Purkinje cell (primary cell): ENCODE measurements around the gene SMKR1. TPM values are rescaled to one million over a fixed set of nuclear protein-coding genes. Genes with fewer than 3 reads are reported as not detected.

Experiments
- polyA plus RNA-seq: library from polyadenylated mRNA; unstranded; fragments of >200 nt; fragmentation: Nextera tagmentation; gene quantifications from 2 replicates; pipeline ENCODE4 v1.2.1, GENCODE V29; 2014

The SMKR1 gene
- 4.8 and 5.9 TPM in 2 replicates for polyA plus RNA-seq

GRCh38 chr7:129501760-129502707 is at the start of gene SMKR1:
SMKR1 (plus strand) TSS chr7:129502531; CDS start chr7:129502825, 294 bp downstream.

Other genes with a start within 250 kb of the SMKR1 start
- gene STRIP2, start 68.1 kb upstream of the SMKR1 start, polyA plus RNA-seq, result 42.9 and 48.9 TPM in 2 replicates
- gene NRF1, start 109.2 kb downstream of the SMKR1 start, polyA plus RNA-seq, result 0.59 and 5.6 TPM in 2 replicates